Psoas muscle (tissue), 8 donors: Measurements from ENCODE around the gene AOAH. TPM values are rescaled to one million over a fixed set of nuclear protein-coding genes. Genes with fewer than 3 reads are reported as not detected.

Experiments
- ATAC-seq, 4 donors: fragments of 200-7000 bp; cut with Tn5 transposase; one replicate each; pipeline ENCODE4 v1.9.1; 2020; ENCODE audit warnings: moderate library complexity in 3 of 4, mild to moderate bottlenecking in 2 of 4
- DNase-seq, 2 donors: peaks; one replicate each; pipeline ENCODE4 v3.0.0-alpha.2; 2020
- H3K27ac ChIP-seq: fragments of 200-600 bp; one replicate; pipeline ENCODE4 v1.8.0; 2022
- H3K27me3 ChIP-seq, 3 donors: fragments of 200-600 bp in 1 of 3; one replicate each; pipeline versions ENCODE4 v1.6.1 to v1.8.0; 2013 to 2022; ENCODE audit warnings: low read length in 2 of 3, mild to moderate bottlenecking in 2 of 3, moderate library complexity in 1 of 3; ENCODE audit not compliant: insufficient read depth in 3 of 3
- H3K36me3 ChIP-seq, 2 donors: fragments of 200-600 bp in 1 of 2; one replicate each; pipeline versions ENCODE4 v1.6.1 to v1.8.0; 2013 to 2022; ENCODE audit warnings: low read depth in 1 of 2, mild to moderate bottlenecking in 1 of 2, moderate library complexity in 1 of 2; ENCODE audit not compliant: insufficient read depth in 1 of 2
- H3K4me1 ChIP-seq: fragments of 200-600 bp; one replicate; pipeline ENCODE4 v1.8.0; 2022
- H3K4me3 ChIP-seq: fragments of 200-600 bp; one replicate; pipeline ENCODE4 v1.8.0; 2022; ENCODE audit warnings: mild to moderate bottlenecking
- H3K9me3 ChIP-seq: fragments of 200-600 bp; one replicate; pipeline ENCODE4 v1.8.0; 2022
- WGBS, 3 donors: extraction: QIAGEN DNeasy Blood & Tissue Kit; methylation state at CpG; one replicate each; pipeline versions ENCODE4 v1.1.6 to v1.1.7; 2013; 5-methylcytosine and 5-hydroxymethylcytosine counted together
- intact Hi-C, 2 donors: fragments of 100-400 bp; cut with DNase I; formaldehyde crosslinking; loops; one replicate each; pipeline versions ENCODE4 v1.11.0 to v1.14.2; 2022
- long read RNA-seq, 2 donors: library from polyadenylated mRNA; unstranded; transcript quantifications; one replicate each; pipeline ENCODE4 v2.0.0, GENCODE V29; 2021
- polyA plus RNA-seq, 3 donors: library from polyadenylated mRNA; stranded (reverse); fragments of 200-250 nt; gene quantifications; one replicate each; pipeline ENCODE4 v1.2.3, GENCODE V29; 2013
- total RNA-seq, 4 donors: library from RNA; stranded (reverse); fragmentation: NEBNext Ultra II Directional in 2 of 4; extraction: Animal tissue kit (Norgen Biotek cat#: 25700) in 2 of 4; gene quantifications; one replicate each; pipeline versions ENCODE4 v1.2.1 to v1.2.4, GENCODE V29; 2021 to 2023
- TF ChIP-seq, protein P1 (sequence below): fragments of 200-600 bp; IDR thresholded peaks from one replicate; pipeline ENCODE4 v1.8.0; 2022; ENCODE audit warnings: antibody characterized with exemption
- donor health status: healthy with polysubstance abuse.
- donor health status: DM: no; HTN: no; CAD: no; lungs with moderate emphysema.
- donor health status: Bipolar disorder and iron deficiency.
- donor health status: healthy.
- donor health status: DM: yes; HTN: yes; CAD: no.
- donor health status: DM: no; HTN: no; CAD: no.
- donor health status: DM: no; HTN: no; CAD: no.
- donor health status: DM: yes; HTN: yes; CAD: no.

The AOAH gene, protein sequence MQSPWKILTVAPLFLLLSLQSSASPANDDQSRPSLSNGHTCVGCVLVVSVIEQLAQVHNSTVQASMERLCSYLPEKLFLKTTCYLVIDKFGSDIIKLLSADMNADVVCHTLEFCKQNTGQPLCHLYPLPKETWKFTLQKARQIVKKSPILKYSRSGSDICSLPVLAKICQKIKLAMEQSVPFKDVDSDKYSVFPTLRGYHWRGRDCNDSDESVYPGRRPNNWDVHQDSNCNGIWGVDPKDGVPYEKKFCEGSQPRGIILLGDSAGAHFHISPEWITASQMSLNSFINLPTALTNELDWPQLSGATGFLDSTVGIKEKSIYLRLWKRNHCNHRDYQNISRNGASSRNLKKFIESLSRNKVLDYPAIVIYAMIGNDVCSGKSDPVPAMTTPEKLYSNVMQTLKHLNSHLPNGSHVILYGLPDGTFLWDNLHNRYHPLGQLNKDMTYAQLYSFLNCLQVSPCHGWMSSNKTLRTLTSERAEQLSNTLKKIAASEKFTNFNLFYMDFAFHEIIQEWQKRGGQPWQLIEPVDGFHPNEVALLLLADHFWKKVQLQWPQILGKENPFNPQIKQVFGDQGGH
- 1 to 10 TPM in 2 of 4 donors, under 1 TPM in 2; 0.83 to 2.1 (median 1.2) TPM for total RNA-seq
- under 1 TPM; 0.04 to 0.49 (median 0.38) TPM for polyA plus RNA-seq
- long read RNA-seq, donor 1: 0 reads
- long read RNA-seq, donor 2: 0 reads

DNA sequence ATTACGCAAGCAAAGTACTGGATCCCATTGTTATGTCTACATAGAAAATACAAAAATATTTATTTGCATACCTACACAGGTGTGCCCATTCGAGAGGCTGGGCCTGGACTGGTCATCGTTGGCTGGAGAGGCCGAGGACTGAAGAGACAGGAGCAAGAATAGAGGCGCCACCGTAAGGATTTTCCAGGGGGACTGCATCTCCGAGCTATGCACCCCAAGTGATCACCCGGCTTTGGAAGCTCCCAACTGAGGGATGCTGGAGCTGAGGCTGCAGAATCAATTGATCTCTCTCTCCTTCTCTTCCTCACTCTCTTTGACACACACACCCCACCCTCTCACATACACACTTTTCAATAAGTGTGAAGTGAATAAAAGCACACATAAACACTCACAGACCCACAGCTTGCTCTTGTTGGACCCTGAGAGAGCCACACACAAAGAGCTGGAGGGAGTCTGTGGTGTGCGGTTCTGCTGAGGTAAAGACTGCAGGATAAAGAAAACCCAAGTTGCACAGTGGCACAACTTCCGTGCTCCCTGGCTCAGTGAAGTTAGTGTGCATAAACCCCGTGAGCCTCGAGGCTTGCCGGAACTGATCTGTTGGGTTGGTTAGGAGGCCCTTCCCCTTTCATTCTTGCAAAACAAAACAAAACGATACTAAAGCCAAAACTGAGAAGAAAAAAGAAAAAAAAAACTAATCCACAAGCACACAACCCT lies at the start of gene AOAH:
TSS of gene AOAH (minus strand) at position 544 of the 714 bp plus-strand sequence. CDS start at position 198, 346 bp downstream.
- H3K9me3 ChIP-seq: peaks cover 5% of the 10 kb centered on the region
- peak; percentile 41 to 65 for DNase-seq
- H3K4me3 ChIP-seq: peak within 1 kb of the TSS; percentile 38
- no peaks in the 10 kb centered on the region for H3K4me1 ChIP-seq
- TF ChIP-seq, protein P1, sequence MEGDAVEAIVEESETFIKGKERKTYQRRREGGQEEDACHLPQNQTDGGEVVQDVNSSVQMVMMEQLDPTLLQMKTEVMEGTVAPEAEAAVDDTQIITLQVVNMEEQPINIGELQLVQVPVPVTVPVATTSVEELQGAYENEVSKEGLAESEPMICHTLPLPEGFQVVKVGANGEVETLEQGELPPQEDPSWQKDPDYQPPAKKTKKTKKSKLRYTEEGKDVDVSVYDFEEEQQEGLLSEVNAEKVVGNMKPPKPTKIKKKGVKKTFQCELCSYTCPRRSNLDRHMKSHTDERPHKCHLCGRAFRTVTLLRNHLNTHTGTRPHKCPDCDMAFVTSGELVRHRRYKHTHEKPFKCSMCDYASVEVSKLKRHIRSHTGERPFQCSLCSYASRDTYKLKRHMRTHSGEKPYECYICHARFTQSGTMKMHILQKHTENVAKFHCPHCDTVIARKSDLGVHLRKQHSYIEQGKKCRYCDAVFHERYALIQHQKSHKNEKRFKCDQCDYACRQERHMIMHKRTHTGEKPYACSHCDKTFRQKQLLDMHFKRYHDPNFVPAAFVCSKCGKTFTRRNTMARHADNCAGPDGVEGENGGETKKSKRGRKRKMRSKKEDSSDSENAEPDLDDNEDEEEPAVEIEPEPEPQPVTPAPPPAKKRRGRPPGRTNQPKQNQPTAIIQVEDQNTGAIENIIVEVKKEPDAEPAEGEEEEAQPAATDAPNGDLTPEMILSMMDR: no peak
- H3K27ac ChIP-seq: no peak within 1 kb of the TSS
- intact Hi-C loops: no loop called here
- H3K36me3 ChIP-seq: no peaks in the 10 kb centered on the region
- H3K27me3 ChIP-seq: no peaks in the 10 kb centered on the region
- WGBS, 3 donors: 54 to 62% (median 60%) methylated on average over 14 of the region's 14 CpGs
- ATAC-seq: no peak

DNA sequence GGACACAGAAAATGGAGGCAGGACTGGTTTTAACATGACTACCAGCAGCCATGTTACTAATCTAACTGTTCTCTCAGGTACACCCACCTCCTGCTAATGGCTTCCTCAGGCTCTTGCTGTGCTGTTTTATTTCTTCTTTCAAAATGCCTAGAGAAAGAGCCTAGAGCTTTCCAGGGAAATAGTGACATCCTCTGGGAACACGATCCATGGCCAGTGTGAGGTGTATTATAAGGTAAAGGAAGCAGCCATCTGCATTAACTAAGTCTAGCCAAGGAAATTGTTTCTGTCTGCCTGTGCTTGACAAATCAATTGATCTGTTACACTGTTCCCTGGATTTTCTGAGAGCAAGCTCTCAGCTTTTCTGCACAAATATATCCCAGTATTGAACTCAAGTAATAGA lies 42.2 kb upstream of the AOAH start:
- H3K4me3 ChIP-seq: no peak overlapping the region
- intact Hi-C loops: no loop called here
- H3K27ac ChIP-seq: no peak overlapping the region
- TF ChIP-seq, protein P1: no peak
- H3K36me3 ChIP-seq: no peaks in the 10 kb centered on the region
- ATAC-seq (no peak), DNase-seq (no peak)
- 63 to 77% (median 73%) methylated on average over 1 of the region's 1 CpG for WGBS, 3 donors
- peaks cover 0 to 2% (median 0%) of the 10 kb centered on the region in 3 donors for H3K27me3 ChIP-seq
- H3K4me1 ChIP-seq: no peaks in the 10 kb centered on the region
- no peaks in the 10 kb centered on the region for H3K9me3 ChIP-seq

DNA sequence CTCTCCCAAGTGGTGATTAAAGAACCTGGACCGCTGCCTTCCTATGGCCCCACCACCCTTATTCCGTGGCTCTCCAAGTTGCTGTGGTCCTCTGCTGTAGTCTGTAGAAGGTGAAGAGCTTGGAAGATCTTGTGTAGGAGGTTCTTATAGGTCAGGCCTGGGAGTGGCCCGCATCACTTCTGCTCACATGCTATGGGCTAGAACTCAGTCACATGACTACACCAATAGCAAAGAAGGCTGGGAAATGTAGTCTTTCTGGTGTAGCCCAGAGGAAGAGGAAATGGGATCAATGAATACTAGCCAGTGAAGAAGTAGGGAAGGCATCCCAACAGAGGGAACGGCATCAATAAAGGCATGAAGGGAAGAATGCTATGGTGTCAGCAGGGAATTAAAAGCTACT lies 41.3 kb upstream of the AOAH start:
- Histone ChIP-seq H3K27me3 (peaks cover 0 to 2% (median 0%) of the 10 kb centered on the region in 3 donors), H3K4me3 (no peak overlapping the region), H3K4me1 (no peaks in the 10 kb centered on the region), H3K9me3 (no peaks in the 10 kb centered on the region), H3K36me3 (no peaks in the 10 kb centered on the region), H3K27ac (no peak overlapping the region)
- DNase-seq (no peak), ATAC-seq (no peak)
- intact Hi-C loops: no loop called here
- TF ChIP-seq, protein P1: no peak
- 68 to 90% (median 82%) methylated on average over 4 of the region's 4 CpGs for WGBS, 3 donors

DNA sequence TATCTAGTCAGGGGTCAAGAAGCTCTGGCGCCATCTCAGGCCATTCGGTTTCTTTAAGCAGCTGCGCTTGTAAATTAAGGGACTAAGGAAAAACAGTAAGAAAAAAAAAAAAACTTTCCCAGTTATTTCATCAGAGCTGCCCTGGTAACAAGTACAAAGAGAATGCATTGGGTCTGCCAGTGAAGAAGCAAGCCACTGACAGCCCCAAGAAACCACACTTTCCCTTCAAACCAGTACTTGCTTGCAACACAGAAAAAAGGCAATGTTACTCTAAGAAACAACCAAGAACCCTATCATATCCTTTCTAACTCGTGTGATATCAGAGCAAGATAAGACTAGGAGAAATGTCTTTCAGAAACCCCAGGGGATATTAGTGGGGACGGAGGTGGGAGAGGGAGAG lies 40.6 kb upstream of the AOAH start:
- intact Hi-C loops: no loop called here
- H3K4me3 ChIP-seq: no peak overlapping the region
- peaks cover 0 to 2% (median 0%) of the 10 kb centered on the region in 3 donors for H3K27me3 ChIP-seq
- no peaks in the 10 kb centered on the region for H3K4me1 ChIP-seq
- DNase-seq: no peak
- H3K27ac ChIP-seq: no peak overlapping the region
- TF ChIP-seq, protein P1: no peak
- WGBS, 3 donors: 78 to 89% (median 79%) methylated on average over 5 of the region's 5 CpGs
- no peaks in the 10 kb centered on the region for H3K9me3 ChIP-seq
- ATAC-seq: no peak
- no peaks in the 10 kb centered on the region for H3K36me3 ChIP-seq
